Posterior vena cava (tissue), 2 donors: ENCODE results near the gene LYPD6. TPM values are rescaled to one million over a fixed set of nuclear protein-coding genes. Genes with fewer than 3 reads are reported as not detected.

ENCODE experiments used
- DNase-seq: peaks from one replicate; pipeline ENCODE4 v3.0.0-alpha.2; 2020; ENCODE audit warnings: low spot score
- intact Hi-C, 2 donors: fragments of 100-400 bp; cut with DNase I; formaldehyde crosslinking; loops; one replicate each; pipeline versions ENCODE4 v1.14.1 to v1.14.2; 2022 to 2023
- total RNA-seq, 2 donors: library from RNA; stranded (reverse); fragmentation: NEBNext Ultra II Directional; extraction: Animal tissue kit (Norgen Biotek cat#: 25700); gene quantifications; one replicate each; pipeline ENCODE4 v1.2.1, GENCODE V29; 2021
- donor health status: DM: yes; HTN: yes; CAD: no.
- donor health status: DM: yes; HTN: yes; CAD: no.

LYPD6 gene
- total RNA-seq, 2 donors from 2014 or later, result 0.23 to 0.38 TPM

DNA sequence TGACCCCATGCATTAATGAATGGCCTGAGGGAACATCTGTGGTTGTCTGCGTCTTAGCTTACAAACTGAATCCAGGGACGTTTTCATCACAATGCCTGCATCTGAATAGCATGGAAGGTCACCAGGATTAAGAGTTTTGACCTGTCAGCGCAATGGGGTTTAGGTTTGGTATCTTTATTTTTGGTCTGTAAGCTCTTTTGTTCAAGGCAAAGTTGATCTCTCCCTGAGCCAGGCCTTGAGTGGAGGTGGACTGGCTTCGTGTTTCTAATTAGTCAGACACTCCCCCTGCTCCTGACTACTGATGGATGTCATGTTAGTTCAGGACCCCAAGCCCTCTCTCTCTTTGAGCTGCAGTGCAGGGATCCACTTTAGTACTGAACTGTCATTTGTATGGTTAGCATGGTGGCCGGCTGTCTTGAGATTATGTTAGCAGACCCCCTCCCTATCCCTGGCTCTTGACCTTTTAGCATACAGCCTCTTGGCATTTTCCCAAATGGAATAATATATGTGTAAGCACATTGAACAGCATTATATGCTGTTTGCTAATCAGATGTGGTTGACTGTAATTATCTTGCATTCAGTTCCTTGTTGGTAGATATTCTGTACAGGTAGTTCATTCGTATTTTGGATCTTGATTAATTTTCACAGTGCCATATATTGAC, 59.2 kb downstream of the LYPD6 start:
- no peak for DNase-seq
- intact Hi-C loops, result loop anchor here in 1 of 2 donors (10.0 kb wide), 1 partner anchor 1265 kb away; no protein-coding TSS in a partner anchor

DNA sequence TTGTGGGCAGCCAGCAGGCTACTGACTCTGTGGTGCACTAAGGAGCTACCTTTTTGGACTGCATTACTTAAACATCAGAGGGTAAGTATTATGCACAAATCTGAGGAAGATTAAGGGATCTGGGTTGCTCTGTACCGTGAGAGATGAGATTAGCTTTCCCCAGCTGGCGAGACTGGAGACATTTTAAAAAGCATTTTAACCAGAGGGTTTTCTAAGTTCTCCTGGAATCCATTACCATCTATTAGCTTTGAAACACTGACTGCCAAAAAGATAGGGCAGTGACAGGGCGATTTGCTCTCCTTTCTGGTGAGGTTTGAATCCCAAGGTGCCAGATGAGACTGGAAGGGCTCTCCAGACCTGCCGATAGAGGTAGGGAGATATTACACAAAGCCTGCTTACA, 63.2 kb downstream of the LYPD6 start:
- intact Hi-C loops, result loop anchor here in 1 of 2 donors (10.0 kb wide), 1 partner anchor 1261 kb away; no protein-coding TSS in a partner anchor

DNA sequence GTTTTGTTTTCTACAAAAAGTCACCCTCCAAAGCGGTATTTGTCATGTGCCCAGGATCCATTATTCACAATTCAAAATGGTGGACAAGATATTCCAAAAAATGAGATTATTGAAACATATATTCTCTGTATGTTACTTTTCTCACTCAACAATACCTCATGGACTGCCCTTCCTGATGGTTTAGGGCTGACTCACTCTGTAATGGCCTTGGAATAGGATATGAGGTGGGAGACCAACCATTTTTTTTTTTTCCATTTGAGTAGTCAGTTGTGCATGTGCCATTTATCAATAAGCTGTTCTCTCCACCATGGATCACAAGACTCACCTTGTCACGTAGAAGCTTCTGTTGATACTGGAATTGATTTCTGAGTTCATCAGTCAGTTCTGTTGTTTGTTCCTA, 64.5 kb downstream of the LYPD6 start:
- intact Hi-C loops, result loop anchor here in 1 of 2 donors (10.0 kb wide), 1 partner anchor 1260 kb away; no protein-coding TSS in a partner anchor
- DNase-seq, result no peak

More for the DNA sequence above, 63.2 kb downstream of the LYPD6 start:
- no peak for DNase-seq

DNA sequence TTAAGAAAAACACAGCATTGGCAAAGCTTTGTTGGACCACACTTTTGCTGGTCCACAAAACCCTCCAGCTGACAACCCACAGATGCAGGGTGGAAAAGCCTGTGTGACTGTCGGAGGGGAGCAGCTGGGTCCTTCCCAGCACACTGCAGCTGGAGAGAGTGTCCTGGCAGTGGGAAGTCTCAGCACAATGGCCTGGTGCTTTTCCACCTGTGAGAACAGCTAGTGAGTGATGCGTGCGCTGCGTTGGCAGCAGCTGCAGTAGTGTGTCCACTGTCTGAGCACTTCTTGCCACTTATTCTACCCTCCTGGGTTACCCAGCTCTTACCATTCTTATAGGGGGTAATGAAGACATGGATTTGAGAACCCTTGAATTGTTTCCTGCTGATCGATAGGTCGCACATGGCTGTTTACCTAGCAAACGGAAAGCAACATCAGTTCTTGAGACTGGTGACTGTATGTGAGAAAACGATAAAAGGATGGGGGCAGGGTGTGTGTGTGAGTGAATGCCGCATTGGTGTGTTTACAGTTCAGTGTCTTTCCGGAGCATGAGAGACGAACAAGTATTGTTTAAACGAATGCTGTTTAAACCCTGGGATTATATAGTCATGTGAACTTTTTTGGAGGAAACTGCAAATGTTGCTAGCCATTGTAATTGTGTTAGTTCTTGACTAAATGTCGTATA, 69.7 kb downstream of the LYPD6 start:
- intact Hi-C loops, result loop anchor here in 1 of 2 donors (10.0 kb wide), 1 partner anchor 1255 kb away; no protein-coding TSS in a partner anchor
- no peak for DNase-seq

DNA sequence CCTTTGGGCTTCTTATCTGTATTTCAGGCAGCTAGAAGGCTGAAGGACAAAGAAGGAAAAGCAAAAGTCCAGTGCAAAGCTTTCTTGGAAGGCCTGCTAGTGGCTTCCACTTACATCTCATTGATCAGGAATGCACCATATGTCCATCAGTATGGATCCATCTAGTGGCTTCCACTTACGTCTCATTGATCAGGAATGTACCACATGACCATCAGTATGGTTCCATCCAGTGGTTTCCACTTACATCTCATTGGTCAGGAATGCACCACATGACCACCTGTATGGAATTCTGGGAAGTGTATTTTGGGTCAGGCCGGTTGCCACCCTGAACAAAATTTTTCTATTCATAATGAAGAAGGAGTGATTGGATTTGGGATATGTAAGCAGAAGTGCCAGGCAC, 70.6 kb downstream of the LYPD6 start:
- DNase-seq, result no peak

DNA sequence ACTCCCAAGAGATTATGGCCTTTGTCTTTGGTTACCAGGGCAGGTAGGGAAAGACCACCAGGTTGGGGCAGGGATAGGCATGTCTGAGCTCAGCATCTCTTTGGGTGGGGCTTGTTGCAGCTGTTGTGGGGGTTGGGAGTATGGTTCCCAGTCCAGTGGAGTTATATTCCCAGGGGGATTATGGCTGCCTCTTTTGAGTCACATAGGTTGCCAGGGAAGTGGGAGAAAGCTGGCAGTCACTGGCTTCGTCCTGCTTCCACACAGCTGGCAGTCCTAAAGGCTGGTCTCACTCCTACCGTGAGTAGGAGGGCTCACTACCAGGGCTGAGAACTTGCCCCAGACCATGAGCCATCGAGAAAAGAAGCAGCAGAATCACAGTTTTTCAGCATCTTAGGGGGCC, 79.1 kb downstream of the LYPD6 start:
- intact Hi-C loops, result no loop called here
- DNase-seq, result no peak

More for the DNA sequence above, 70.6 kb downstream of the LYPD6 start:
- intact Hi-C loops, result no loop called here

DNA sequence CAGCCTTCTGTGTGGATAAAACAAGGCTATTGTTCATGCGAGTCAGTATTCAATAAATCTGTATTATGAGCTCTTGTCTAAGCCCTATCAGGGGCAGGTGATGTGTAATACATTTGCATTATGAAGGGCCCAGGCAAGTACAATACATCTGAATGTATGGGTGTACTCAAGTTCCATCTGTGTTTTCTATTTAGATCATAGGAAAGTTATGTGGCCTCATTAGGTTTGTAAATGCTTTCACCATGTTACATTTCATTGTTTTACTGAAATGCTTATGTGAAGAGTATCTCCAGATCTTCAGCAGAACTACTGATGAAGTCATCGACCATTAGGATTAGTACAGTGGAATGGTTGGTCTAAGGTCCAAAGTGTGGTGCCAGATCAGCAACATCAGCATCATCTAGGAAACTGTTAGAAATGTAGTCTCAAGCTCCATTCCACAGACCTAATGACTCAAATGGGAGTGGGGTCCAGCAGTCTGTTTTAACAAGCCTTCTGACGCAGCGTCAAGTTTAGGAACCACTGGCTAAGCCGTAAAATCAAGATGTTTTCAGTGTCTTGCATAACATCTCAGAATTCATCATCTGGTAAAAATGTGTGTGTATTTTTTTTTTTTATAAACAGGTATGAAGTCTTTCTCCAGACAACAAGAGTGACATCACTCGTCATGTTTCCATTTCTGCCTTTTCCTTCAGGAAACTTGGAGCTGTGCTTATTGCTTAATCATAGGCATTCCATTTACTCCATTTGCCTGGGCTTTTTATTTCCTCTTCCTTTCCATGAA, 80.5 kb downstream of the LYPD6 start:
- DNase-seq, result no peak
- intact Hi-C loops, result no loop called here

DNA sequence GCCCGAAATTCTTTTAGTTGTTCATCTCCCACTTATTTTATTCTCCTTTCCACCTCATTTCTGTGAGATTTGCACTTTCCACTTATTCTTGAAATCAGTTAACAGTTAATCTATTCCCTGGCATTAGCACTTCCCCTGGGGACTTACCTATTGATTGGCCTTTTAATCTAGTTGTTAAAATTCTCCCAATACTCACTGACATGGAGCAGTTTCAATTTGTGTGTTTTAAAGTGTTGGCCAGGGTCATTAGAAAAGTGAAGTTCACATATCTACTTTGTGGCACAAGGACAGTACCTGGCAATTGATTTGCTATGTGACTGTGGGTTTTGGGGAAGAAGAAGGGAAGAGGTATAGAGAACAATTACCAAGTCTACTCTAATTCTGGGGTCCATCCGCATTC, 83.1 kb downstream of the LYPD6 start:
- DNase-seq, result no peak
- intact Hi-C loops, result no loop called here

DNA sequence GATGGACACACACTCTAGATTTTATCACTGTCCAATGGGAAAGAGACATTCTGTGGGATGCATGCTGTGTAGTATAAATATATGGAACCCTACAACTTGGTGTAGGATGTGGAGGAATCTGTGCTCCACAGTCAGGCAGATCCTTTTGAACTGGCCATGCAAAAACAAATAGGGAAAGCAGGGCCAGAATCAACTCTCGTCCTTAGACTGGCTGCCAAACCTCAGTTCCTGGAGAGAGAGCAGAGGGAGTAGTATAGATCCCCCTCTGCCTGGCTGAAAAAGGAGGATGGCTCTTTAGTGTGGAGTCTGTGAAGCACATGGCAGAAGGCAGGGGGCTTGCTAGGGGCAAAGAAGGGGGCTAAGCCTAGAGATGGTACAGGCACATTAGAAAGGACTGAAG, 84.7 kb downstream of the LYPD6 start:
- intact Hi-C loops, result no loop called here
- DNase-seq, result no peak

DNA sequence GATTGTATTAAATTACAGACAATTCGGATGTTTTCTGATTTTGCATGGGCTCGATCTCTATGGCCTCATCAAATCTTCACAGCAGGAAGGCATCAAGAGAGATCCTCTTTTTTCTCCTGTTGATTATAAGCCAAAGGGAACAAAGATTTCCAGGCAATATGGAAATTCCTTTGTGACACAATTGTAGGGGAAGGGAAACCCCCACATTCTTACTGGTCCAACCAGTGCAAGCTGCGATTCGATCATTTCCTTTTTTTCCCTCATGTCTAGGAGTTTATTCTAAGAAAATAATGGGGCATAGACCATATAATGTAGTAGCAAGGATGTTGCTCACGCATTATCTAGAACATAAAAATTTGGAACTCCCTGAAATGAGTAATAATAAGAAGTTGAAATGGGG, 87.7 kb downstream of the LYPD6 start:
- intact Hi-C loops, result no loop called here
- DNase-seq, result no peak

DNA sequence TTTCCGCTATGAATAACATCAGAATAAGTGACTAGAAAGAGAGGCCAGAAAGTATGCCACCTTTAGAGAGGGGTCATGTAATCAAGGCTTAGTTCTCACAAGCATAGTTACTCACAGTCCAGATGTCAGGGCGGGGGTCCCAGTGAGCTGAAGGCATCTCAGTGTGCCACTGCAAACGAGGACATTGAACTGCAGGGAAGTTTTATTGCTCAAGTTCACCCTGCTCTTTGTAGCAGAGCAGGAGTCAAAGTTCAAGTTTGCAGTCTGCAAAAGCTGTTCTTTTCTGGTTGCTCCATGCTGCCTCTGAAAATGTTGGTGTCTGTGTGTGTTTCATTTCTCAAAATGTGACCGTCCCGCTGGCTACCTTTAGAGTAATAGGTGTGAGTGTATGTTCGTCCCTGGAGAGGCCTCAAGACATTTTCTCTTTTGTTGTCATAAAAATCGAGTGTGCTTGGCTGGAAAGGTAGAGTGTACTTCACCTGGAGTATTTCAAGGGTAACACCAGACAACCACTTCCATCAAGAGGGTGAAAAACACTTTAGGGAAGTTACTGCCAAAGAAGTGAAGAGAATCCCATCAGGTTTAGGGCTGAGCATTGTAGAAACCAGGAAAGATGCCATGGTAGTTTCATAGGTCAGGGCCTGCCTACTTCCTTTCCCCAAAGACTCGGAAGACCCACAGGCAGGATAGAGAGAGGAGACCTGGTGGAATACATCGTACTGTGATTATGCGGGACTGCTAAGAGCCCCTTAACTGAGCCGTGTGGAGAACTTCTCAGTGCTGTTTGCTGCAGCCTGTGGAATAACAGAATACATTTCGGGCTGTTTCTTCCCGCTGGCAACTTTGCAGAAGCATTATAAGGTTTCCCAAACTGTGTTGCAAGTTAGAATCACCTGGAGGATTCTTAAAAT, 89.9 kb downstream of the LYPD6 start:
- intact Hi-C loops, result no loop called here
- DNase-seq, result no peak

DNA sequence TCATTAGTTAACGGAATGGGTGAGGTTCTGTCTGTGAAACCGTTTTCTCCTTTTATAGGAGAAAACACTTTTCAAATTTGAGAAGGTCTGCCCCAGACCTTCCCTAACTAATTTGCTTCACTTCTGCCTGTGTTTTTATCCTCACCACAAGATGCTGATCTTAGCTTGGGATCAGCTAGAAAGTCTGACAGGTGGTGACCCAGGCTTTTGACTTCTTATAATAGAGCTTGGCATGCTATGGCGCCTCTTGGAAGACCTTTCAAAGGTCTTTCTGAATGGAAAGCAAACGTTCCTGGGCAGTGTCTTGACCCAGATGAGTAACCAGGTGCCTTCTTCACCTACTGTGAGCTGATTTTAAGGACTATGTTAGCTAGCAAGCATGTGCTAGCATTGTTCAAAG, 91.4 kb downstream of the LYPD6 start:
- intact Hi-C loops, result no loop called here
- no peak for DNase-seq

DNA sequence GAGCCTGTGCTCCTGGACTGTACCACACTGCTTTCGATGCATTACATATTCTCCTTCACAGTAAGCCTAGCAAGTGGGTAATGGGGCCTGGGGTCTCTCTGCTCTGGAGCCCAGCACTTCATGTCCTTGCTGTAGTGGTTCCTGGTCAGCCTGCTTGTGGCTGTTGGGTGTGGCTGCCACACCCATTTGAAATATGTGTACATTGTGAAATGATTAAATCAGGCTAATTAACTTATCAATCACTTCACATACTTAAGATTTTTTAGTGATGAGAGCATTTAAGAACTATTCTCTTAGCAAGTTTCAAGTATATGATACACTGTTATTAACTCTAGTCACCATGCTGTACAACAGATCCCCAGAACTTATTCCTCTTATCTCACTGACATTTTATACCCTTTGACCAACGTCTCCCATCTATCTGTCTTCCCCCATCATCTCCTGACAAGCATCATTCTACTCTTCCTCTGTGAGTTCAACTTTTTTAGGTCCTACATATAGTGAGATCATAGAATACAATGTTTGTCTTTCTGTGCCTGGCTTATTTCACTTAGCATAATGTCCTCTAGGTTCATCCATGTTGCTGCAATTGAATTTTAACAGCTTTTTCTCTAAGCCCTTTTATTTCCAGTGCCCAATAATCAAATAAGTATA, 92.1 kb downstream of the LYPD6 start:
- intact Hi-C loops, result no loop called here

DNA sequence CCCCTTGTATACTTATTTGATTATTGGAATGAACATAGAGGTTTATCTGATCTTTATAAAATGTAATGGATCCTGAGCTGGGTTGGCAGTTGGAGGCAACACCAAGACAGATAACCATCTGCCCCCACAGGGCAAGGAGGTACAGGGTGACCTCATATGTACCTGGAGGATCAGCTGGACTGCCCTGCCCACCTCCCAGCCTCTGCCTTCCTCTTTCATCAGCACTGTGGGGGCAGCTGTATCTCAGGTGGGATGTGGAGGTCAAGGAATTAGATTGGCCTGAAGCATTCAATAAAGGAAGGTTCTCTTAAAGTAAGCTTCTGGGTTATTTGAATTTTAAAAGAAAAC, 92.6 kb downstream of the LYPD6 start:
- no peak for DNase-seq
- intact Hi-C loops, result no loop called here

More for the DNA sequence above, 92.1 kb downstream of the LYPD6 start:
- DNase-seq, result no peak

DNA sequence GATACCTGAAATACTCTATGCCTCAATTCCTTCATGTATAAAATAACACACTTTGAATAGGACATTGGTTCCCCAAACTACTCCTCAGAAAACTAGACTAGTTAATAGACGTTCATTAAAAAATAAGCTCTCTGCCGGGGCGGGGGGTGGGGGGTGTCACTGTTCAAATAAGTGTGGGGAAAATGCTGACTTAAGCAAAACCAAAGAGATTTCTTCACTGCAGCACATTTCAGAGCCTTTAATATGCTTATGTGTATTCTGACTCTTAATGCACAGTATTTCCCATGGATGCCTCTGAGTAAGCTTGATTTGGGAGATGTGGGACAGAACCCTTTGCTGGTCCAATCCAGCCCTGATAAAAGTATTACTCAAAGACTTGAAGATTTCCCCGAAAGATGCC, 93.2 kb downstream of the LYPD6 start:
- no peak for DNase-seq
- intact Hi-C loops, result no loop called here

DNA sequence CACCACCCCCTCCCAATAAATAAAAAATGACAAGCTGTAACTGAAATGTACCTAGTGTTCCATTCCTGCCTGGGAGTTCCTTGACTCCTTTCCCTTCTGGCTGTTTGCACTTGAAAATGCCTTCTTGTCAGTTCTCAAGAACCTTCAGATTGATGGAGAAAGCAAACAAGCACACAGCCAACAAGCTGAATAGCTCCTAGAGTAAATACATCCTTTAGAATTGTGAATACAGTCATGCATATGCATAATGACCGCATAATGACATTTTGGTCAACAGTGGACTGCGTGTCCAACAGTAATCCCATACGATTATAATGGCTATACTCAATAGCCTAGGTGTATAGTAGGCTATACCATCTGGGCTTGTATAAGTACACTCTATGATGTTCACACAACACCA, 97.0 kb downstream of the LYPD6 start:
- intact Hi-C loops, result no loop called here
- no peak for DNase-seq

DNA sequence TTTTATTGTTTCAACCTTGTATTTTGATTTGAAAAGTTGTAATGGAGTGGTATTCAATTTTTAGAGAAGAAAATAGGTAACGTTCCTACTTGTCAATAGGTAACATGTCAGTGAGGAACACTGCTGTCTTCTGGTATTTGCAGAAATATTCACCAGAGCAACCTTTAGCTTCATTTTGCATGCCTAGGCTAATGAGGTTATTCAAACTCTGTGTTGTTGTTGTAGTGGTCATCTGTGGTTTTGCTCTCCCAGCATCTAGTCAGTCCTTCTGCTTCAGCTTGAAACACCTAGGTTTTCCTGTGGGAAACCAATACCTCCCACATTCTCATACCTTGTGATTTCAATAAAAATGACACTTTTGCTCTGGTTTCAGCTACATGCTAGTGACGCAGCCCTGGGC, 98.4 kb downstream of the LYPD6 start:
- intact Hi-C loops, result no loop called here
- no peak for DNase-seq
